HUES6 (cell line): ENCODE results near the gene BAIAP2L2.

Source experiments
- H3K27ac ChIP-seq: 2 replicates; pipeline ENCODE4 v1.7.0; 2013; ENCODE audit warnings: low read depth, mild to moderate bottlenecking, low read length, inconsistent platforms
- H3K27me3 ChIP-seq: 2 replicates; pipeline ENCODE4 v1.6.1; 2013; ENCODE audit warnings: low read length; ENCODE audit not compliant: control insufficient read depth, insufficient read depth
- H3K36me3 ChIP-seq: 2 replicates; pipeline ENCODE4 v1.6.1; 2013; ENCODE audit warnings: low read length; ENCODE audit not compliant: control insufficient read depth, insufficient read depth
- H3K4me1 ChIP-seq: 2 replicates; pipeline ENCODE4 v1.6.1; 2013; ENCODE audit warnings: low read length; ENCODE audit not compliant: control insufficient read depth, insufficient read depth
- H3K4me3 ChIP-seq: 2 replicates; pipeline ENCODE4 v1.5.1; 2013; ENCODE audit warnings: low read depth, low read length
- H3K9ac ChIP-seq: one replicate; pipeline ENCODE4 v1.6.1; 2013; ENCODE audit warnings: mild to moderate bottlenecking, low read length
- H3K9me3 ChIP-seq: 2 replicates; pipeline ENCODE4 v1.6.1; 2013; ENCODE audit warnings: low read depth, low read length; ENCODE audit not compliant: control insufficient read depth, insufficient read depth

Gene BAIAP2L2

GRCh38 chr22:38139901-38140300 is 29.4 kb upstream of the BAIAP2L2 start:
- no peak overlapping the region for H3K9ac ChIP-seq
- H3K9me3 ChIP-seq: no peaks in the 10 kb centered on the region
- no peak overlapping the region for H3K4me3 ChIP-seq
- H3K27ac ChIP-seq: no peak overlapping the region
- H3K36me3 ChIP-seq: peaks cover 21% of the 10 kb centered on the region
- no peaks in the 10 kb centered on the region for H3K4me1 ChIP-seq
- no peaks in the 10 kb centered on the region for H3K27me3 ChIP-seq

GRCh38 chr22:38138961-38139360 is 28.5 kb upstream of the BAIAP2L2 start:
- no peak overlapping the region for H3K4me3 ChIP-seq
- peaks cover 22% of the 10 kb centered on the region for H3K36me3 ChIP-seq
- H3K4me1 ChIP-seq: no peaks in the 10 kb centered on the region
- H3K9ac ChIP-seq: no peak overlapping the region
- H3K27ac ChIP-seq: no peak overlapping the region; the same call in 1 of the 2 replicates
- H3K9me3 ChIP-seq: no peaks in the 10 kb centered on the region
- no peaks in the 10 kb centered on the region for H3K27me3 ChIP-seq

DNA sequence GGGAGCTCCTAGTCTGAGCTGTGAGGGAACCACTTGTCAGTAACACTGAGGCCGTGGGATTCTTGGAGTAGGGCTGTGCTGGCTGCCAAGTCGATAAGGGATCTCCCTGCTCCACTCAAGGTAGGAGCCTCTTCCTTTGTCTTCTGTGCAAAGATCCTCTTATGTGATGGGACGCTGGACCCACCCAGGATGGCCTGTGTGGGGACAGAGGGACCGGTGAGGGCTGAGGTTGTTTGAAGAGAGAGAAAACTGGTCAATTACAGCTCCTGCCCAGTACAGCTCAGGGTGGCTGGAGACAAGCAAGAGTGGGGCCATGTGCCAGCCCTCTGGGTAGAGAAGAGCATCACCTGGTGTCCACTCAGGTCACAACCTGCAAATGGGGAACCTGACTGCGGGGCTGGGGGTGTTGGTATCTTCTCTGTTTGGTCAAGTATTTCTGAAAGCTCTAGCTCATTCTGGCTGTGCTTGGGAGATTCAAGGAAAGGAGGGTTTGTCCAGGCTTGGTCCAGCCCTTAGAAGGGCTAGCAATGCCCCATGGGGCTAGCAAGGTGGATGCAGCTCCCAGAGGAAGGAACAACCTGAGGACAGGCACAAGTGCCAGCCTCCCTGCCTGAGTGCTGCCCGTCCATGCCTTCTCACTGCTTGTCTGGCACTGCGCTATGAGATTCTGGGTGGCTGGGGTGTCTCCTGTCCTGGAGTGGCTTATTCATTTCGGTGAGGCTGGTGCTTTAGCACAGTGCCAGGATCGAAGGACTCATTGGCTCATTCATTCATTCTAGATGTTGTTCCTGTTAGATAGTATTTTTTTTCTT is 27.6 kb upstream of the BAIAP2L2 start:
- peaks cover 27% of the 10 kb centered on the region for H3K36me3 ChIP-seq
- no peak overlapping the region for H3K9ac ChIP-seq
- no peaks in the 10 kb centered on the region for H3K27me3 ChIP-seq
- H3K4me3 ChIP-seq: no peak overlapping the region
- H3K4me1 ChIP-seq: no peaks in the 10 kb centered on the region
- H3K9me3 ChIP-seq: no peaks in the 10 kb centered on the region
- H3K27ac ChIP-seq: no peak overlapping the region

- Histone ChIP-seq H3K9ac (no peak overlapping the region), H3K36me3 (peaks cover 34% of the 10 kb centered on the region), H3K27me3 (no peaks in the 10 kb centered on the region), H3K27ac (no peak overlapping the region), H3K4me3 (no peak overlapping the region), H3K4me1 (no peaks in the 10 kb centered on the region), H3K9me3 (no peaks in the 10 kb centered on the region)
Observed at GRCh38 chr22:38136607-38137006, 26.1 kb upstream of the BAIAP2L2 start.

- Histone ChIP-seq H3K27me3 (no peaks in the 10 kb centered on the region), H3K27ac (no peak overlapping the region), H3K4me3 (no peak overlapping the region), H3K4me1 (no peaks in the 10 kb centered on the region), H3K36me3 (peaks cover 37% of the 10 kb centered on the region), H3K9me3 (no peaks in the 10 kb centered on the region), H3K9ac (no peak overlapping the region)
Observed at GRCh38 chr22:38135133-38135706, 24.7 kb upstream of the BAIAP2L2 start.

DNA sequence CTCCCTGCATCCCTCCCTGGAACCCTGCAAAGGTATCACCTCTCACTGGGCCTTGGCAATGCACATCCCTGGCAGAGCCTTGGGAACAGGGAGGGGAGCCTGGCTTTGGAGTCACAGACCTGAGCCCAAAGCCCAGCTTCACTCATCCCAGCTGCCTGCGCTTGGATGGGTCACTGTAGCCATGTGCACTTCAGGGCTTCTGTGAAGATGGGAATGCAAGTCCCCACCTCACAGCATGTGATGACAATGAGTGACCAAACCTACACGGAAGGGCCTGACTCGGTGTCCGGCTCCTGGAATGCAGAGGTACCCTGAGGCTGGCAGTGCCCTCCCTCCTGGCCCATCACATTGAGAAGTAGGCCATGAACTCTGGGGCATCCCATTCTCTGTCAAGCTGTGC is 22.8 kb upstream of the BAIAP2L2 start:
- Histone ChIP-seq H3K9me3 (no peaks in the 10 kb centered on the region), H3K4me1 (no peaks in the 10 kb centered on the region), H3K27ac (no peak overlapping the region), H3K27me3 (no peaks in the 10 kb centered on the region), H3K9ac (no peak overlapping the region), H3K4me3 (no peak overlapping the region), H3K36me3 (peaks cover 37% of the 10 kb centered on the region)

DNA sequence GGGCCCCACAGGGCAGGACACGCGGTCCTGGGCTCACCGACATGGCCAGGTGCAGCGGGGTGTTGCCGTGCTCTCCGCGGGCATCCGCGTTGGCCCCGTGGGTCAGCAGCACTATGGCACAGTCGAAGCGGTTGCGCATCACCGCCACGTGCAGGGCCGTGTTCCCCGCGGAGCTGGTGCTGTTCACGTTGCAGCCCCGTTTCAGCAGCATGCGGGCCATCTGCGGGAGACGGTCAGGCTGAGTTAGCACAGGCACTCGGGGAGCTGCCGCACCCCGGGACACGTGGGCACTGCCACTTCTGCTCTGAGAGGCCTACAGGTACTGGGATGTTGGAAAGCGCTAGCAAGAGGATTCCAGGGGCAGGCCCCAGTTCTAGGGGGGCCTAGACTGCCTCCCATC is 22.3 kb upstream of the BAIAP2L2 start:
- no peaks in the 10 kb centered on the region for H3K27me3 ChIP-seq
- no peak overlapping the region for H3K27ac ChIP-seq
- H3K36me3 ChIP-seq: peaks cover 36% of the 10 kb centered on the region
- no peak overlapping the region for H3K9ac ChIP-seq
- H3K4me1 ChIP-seq: no peaks in the 10 kb centered on the region
- H3K4me3 ChIP-seq: no peak overlapping the region
- H3K9me3 ChIP-seq: no peaks in the 10 kb centered on the region

DNA sequence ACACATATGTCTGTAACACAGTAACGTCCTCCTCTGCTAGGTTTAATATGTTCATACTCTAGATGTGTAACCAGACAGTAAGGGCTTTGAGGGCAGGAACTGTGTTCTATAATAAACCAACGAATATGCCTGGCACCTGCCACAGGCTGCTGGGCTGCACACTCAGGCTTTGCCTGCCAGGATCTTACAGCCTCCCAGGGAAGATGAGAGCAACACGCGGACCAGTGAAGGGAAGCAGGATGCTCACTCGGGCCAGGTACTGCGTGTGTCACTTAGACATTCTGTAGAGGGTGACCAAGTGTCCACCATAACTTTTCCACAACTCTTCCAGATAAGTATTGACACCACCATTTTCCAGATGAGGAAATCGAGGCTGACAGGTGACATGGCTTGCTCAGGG is 21.7 kb upstream of the BAIAP2L2 start:
- Histone ChIP-seq H3K9me3 (no peaks in the 10 kb centered on the region), H3K36me3 (peaks cover 36% of the 10 kb centered on the region), H3K27ac (no peak overlapping the region), H3K27me3 (no peaks in the 10 kb centered on the region), H3K4me1 (no peaks in the 10 kb centered on the region), H3K4me3 (no peak overlapping the region), H3K9ac (no peak overlapping the region)

DNA sequence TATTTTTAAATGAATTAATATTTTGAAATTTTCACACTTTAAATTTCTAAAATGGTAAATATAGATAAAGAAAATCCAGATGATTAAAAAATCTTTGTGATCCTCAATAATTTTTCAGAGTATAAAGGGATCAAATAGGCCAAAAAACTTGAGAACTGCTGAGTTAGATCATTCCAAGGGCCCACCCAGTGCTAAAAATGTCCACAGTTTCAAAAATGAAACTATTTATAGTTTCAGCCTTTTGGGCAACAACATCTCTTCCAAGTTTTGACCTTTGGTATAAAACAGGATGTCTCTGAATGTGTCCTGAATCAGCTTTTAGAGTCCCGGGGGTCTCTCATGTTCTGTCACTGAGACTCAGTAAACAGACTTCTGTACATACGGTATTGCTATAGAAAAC is 20.9 kb upstream of the BAIAP2L2 start:
- H3K27me3 ChIP-seq: no peaks in the 10 kb centered on the region
- H3K9me3 ChIP-seq: no peaks in the 10 kb centered on the region
- H3K4me3 ChIP-seq: no peak overlapping the region
- no peak overlapping the region for H3K27ac ChIP-seq
- no peaks in the 10 kb centered on the region for H3K4me1 ChIP-seq
- peaks cover 36% of the 10 kb centered on the region for H3K36me3 ChIP-seq
- H3K9ac ChIP-seq: no peak overlapping the region

- no peaks in the 10 kb centered on the region for H3K9me3 ChIP-seq
- no peaks in the 10 kb centered on the region for H3K27me3 ChIP-seq
- peaks cover 33% of the 10 kb centered on the region for H3K36me3 ChIP-seq
- no peak overlapping the region for H3K27ac ChIP-seq
- H3K9ac ChIP-seq: no peak overlapping the region
- H3K4me3 ChIP-seq: no peak overlapping the region
- H3K4me1 ChIP-seq: no peaks in the 10 kb centered on the region
Observed at GRCh38 chr22:38129856-38130255, 19.4 kb upstream of the BAIAP2L2 start.

- Histone ChIP-seq H3K4me3 (no peak overlapping the region), H3K9me3 (no peaks in the 10 kb centered on the region), H3K27me3 (no peaks in the 10 kb centered on the region), H3K9ac (no peak overlapping the region), H3K36me3 (peaks cover 33% of the 10 kb centered on the region), H3K27ac (no peak overlapping the region), H3K4me1 (no peaks in the 10 kb centered on the region)
Observed at GRCh38 chr22:38129021-38129420, 18.5 kb upstream of the BAIAP2L2 start.
